SHP77 (cell line): Measurements from ENCODE around the gene ECT2.
"Not testable (repeated sequence)": the region's sequence is repeated elsewhere in the genome, so short reads cannot be mapped to it uniquely, and the experiment has no call there.

Experiments used
- DNase-seq, 2 experiments: peaks; one replicate each; lab custom pipeline; 2025; lab: John Stamatoyannopoulos, UW

ECT2 gene, protein sequence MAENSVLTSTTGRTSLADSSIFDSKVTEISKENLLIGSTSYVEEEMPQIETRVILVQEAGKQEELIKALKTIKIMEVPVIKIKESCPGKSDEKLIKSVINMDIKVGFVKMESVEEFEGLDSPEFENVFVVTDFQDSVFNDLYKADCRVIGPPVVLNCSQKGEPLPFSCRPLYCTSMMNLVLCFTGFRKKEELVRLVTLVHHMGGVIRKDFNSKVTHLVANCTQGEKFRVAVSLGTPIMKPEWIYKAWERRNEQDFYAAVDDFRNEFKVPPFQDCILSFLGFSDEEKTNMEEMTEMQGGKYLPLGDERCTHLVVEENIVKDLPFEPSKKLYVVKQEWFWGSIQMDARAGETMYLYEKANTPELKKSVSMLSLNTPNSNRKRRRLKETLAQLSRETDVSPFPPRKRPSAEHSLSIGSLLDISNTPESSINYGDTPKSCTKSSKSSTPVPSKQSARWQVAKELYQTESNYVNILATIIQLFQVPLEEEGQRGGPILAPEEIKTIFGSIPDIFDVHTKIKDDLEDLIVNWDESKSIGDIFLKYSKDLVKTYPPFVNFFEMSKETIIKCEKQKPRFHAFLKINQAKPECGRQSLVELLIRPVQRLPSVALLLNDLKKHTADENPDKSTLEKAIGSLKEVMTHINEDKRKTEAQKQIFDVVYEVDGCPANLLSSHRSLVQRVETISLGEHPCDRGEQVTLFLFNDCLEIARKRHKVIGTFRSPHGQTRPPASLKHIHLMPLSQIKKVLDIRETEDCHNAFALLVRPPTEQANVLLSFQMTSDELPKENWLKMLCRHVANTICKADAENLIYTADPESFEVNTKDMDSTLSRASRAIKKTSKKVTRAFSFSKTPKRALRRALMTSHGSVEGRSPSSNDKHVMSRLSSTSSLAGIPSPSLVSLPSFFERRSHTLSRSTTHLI

GRCh38 chr3:172750368-172751174 is at the start of gene ECT2:
Gene ECT2 (plus strand): TSS chr3:172750726. CDS start chr3:172754531, 3,805 bp downstream.
- peak; percentile 99 for DNase-seq

GRCh38 chr3:172700936-172701455 is 49.5 kb upstream of the ECT2 start:
- no peak for DNase-seq

DNA sequence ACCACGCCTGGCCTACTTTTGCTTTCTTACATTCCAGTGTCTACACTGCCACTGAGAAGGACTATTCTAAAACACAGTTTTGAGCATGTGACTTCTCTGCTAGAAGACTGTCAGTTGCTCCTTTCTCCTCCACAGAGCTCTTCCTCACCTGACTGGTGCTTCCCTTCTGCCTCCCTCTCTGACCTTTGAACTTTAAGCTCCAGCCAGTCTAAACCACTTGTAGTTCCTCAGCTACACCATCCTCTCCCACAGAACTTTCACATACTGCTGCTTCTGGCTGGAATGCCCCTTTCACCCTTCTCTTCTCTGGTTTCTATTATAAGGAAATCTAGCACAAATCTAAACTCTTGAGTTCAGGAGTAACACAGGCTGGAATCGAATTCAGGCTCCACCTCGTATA is 48.8 kb upstream of the ECT2 start:
- DNase-seq, result no peak

DNA sequence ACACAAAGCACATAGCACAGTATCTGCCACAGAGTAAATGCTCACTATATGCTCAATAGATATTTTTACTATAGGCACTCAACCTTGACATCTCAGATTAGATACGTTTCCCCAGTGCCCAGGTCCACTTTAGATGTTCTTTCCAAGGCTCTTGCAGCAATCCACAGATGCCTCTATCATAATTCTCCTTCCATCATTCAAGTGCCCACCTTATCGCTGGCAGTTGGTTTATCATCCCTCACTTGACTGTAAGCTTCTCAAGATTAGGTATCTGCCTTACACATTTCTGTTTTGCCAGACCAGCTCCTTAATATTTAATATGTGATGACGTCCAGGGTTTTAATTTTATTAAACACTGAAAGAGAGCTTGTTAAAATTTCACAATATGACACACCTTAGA is 48.3 kb upstream of the ECT2 start:
- DNase-seq, result no peak

GRCh38 chr3:172702731-172703130 is 47.8 kb upstream of the ECT2 start:
- DNase-seq, result not testable (repeated sequence)

DNA sequence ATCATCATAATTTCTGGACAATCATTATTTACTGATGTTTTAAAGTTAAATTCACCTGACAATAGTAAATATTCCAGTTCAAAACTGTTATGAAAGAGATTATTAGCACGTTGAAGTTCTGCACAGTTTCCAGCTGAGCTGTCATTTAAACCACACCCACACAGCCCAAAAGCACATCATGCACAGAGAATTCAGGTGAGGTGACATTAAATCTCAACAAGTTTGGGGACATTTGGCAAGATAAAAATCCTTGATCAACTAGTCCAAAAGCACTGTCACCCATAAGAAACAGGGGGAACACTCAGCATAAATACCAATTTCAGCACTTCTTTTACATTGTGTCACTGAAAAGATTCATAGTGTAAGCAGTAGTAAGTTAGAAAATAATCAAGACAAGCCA is 46.5 kb upstream of the ECT2 start:
- DNase-seq, result no peak

- DNase-seq, result no peak
Measured at GRCh38 chr3:172705170-172705569, 45.4 kb upstream of the ECT2 start.

GRCh38 chr3:172707030-172707429 is 43.5 kb upstream of the ECT2 start:
- no peak for DNase-seq

- no peak for DNase-seq
Measured at GRCh38 chr3:172707967-172708366, 42.6 kb upstream of the ECT2 start.

GRCh38 chr3:172708921-172709773 is 41.4 kb upstream of the ECT2 start:
- no peak for DNase-seq

DNA sequence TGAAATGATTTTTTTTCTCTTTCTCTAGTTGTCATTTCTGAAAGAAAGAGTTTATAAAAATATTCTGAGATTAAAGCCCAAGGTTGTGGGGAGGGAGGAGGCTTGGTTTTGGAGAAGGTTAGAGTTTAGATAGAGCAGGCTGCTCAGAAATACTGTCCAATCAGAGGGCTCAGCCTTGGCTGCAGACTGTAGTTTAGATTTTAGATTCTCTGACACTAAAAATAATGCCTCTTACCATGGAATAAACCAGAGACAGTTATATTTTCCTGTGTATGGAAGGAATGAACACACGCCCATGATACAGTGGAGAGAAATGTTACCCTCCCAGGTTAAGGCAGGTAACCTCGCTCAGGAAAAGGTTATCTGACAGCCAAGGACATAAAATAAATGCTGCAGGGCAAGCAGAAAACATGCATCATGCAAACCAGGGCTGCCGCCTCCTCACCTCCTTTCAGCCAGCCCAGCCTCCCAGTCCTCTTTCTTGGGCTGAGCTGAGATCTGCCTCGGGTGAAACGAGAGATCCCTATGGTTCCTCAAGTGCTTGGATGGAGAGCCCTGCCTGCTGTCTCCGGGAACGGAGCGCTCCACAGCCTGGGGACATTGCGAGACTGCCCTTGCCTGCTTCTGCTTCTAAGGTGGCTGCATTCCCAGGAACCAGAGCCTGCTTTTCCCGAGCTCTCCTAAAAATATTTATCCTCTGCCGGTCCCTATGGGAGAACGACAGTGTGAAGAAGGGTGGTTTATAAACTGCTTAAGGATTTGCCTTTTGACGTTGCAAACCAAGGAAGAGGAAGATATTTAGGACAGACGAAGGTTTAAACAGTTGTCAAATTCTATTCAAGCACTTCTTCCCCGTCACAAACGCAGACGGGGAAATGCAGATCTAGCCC is 40.5 kb upstream of the ECT2 start:
- DNase-seq, result peak in 1 of 2 experiments; percentile 21

DNA sequence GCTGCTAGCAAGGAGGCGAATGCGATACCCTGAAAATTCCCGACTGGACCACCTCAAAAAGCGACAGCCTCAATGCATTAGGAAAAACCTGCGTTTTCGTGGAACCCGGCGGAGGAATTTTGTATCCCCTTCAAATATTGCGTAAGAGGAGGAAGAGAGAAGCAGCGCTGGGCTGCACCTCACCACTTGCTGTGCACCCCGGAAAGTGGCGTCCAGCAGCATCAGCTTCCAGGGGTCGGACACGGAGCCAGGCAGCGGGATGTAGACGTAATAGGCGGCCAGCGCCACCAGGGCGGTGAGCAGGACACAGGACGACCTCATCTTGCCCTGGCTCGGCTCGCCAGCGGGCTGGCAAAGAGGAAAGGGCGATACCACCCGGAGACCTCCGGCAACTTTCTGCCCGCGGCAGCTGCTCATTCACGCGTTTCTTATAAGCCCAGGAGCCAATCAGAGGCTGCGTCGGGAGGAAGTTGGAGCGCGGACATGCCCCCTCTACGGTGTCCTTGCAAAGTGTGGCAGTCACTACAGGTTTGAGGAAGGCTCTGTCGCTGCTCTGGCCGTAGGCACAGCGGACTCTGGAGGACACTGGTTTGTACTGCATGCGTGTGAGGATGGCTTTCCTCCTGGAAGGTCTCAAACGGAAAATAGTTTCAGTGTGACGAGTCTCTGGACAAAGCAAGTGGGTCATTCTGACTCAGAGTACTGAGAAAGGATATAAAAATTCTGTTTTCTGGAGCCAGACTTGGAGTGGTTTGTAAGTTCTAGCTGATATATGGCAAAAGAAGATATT is 39.7 kb upstream of the ECT2 start, which contains the start of gene NCEH1:
Gene NCEH1, minus strand, starts transcription at position 404 of the 790 bp plus-strand sequence. Its CDS starts 83 bp downstream, at position 321.
- peak; percentile 96 to 98 for DNase-seq

- peak; percentile 13 to 32 for DNase-seq
Measured at GRCh38 chr3:172711454-172711795, 39.1 kb upstream of the ECT2 start.

DNA sequence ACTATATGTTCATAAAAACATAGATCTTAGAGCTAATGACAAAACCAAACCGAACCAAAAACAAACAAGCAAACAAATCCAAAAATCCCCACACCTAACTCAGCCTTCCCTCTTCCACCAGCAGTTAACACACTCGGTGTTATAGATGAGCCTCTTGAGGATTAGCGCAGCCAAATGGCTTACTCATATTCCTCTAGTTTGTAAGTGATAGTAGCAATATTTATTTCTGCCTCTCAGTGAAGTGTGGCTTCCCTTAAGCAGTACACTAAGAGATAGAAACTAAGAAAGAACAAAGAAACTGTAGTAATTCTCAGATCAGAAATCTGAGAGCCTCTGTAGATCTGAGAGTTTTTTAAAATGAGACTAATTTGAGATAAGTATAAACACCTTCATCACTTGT is 37.2 kb upstream of the ECT2 start:
- DNase-seq, result no peak

DNA sequence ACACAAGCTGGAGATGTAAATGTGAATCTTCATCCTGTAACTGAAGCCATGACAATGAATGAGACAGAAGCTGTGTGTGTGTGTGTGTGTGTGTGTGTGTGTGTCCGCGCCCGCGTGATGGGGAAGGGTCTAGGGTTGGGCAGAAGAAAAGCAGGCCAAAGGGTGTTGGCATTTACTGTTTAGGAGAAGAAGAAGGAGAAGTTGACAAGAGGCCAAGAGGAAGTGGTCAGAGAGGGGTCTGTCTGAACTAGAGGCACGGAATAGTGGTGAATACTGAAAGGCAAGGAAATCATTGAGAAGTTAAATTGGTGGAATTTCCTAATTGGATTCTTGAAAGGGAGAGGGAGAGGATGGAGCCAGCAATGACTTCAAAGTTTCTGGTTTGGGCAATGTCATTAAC is 34.0 kb upstream of the ECT2 start:
- DNase-seq, result no peak

GRCh38 chr3:172717493-172718088 is 32.9 kb upstream of the ECT2 start:
- no peak for DNase-seq

DNA sequence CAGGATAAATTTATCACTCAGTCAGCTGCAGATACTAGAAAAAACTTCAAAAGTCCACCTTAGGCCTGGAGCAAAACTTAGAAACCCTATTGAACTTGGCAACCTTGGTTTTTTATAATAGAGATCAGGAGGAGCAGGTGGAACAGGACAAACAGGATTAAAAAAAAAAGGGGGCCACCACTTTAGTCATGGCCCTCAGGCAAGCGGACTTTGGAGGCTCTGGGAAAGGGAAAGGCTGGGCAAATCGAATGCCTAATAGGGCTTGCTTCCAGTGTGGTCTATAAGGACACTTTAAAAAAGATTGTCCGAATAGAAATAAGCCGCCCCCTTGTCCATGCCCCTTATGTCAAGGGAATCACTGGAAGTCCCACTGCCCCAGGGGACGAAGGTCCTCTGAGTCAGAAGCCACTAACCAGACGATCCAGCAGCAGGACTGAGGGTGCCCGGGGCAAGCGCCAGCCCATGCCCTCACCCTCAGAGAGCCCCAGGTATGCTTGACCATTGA is 27.9 kb upstream of the ECT2 start:
- not testable (repeated sequence) for DNase-seq

DNA sequence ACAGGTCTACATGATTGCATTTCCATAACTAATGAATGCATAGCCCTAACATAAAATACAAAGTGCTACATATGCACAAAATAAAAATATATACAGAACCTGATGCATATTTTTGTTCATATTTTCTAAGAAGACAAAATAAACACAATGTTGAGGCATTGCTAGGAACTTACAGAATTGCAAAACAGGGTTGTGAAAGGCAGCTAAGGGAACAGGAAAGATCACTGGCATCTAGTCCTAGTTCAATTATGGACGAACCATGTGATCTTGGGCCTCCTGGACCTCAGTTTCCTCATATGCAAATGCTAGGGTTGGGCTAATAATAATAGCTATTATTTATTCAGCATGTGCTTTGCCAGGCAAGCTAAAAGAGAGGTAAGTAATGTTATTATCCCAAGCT is 24.1 kb upstream of the ECT2 start:
- DNase-seq, result no peak
